GM21529 (cell line): ENCODE measurements around the gene LRRC75B.
"Not testable (repeated sequence)": the region's sequence is repeated elsewhere in the genome, so short reads cannot be mapped to it uniquely, and the experiment has no call there.

Experiments used
- ATAC-seq: cut with Tn5 transposase; IDR thresholded peaks from one replicate; pipeline ENCODE4 v1.9.1; 2021; ENCODE audit not compliant: unreplicated experiment

The LRRC75B gene

DNA sequence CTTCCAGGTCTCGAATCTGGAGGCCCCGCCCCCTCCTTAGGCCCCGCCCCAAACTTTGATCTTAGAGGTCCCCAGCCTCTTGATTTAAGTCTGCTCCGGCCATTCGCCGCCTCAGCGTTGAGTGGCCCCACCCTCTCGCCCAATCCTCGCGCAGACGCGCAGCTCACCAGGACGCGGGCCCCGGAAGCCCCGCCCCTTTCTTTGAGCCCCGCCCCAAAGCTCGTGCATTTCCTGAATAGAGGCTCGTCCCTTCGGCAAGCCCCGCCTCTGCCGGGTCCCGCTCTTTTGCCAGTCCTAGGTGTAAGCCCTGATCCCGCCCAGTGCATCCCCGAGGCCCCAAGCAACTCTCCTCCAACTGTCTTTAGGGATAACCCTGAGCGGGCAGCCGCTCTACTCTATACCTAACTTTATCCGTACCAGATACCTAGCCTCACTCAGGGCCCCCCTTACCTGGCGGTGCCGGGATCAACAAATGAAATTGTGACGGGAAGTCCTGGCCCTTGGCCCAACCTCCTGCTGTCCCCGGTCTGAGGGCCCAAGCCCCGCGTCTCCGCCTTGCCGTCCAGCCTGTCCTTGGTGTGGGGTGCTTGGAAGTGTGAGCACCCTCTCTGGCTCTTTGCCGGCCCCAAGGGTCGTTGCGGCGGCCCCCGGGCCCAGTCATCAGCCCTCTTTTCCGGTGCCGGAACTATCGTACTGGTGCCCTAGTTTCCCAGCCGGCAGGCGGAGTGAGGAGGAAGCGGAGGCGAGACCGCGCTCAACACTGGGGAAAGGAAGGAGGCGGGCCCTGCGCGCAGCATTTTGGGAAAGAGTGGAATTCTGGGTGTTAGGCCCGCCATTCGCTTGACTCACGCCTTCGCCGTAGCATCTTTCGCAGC is 37.5 kb downstream of the LRRC75B start, which contains the start of gene SNRPD3:
Gene SNRPD3, plus strand, starts transcription at position 835 of the 875 bp plus-strand sequence. CDS start 1,676 bp downstream, outside the sequence.
- ATAC-seq: peak; percentile 77

DNA sequence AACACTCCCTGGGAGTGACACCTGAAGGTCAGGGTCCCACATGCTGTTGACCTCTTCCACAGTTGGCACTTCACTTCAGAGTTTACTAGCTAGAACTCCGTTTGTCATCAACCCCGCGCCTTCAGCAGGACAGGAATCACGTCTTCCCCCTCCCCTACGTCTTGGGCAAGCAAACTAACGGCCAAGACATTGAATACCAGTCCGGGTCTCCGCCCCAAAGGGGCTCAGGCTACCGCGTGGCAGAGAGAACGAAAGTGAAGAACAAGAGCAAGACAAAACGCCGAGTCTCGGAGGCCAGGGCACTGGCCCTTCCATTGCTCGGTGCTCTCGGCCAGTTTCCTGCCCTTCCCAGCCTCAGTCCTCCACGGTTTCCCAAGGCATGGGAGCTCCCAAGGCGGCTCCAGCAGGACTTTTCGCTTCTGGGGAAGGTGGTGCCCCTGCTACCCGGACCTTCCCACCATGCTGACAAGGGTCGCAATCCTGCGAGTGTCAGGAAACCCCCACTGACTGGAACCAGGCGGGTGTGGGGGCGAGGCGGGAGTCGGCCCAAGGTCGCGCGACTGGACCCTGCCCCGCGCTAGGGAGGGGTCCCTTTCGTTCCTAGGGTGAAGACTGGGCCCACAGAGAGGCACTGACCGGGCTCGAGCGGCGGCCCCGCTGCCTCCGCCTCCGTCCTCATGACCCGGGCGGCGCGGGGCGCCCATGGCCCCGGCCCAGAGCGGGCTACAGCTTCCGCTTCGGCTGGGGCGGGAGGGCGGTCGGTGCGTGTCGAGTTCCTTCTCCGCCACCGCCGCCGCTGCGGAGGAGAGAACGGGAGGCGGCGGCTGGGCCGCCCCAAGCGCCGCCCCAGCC is 38.3 kb downstream of the LRRC75B start, which contains the start of gene GUCD1:
Gene GUCD1, minus strand, starts transcription at position 826 of the 852 bp plus-strand sequence. Its CDS starts 147 bp downstream, at position 679.
- peak; percentile 6 for ATAC-seq

- ATAC-seq: no peak
Measured at GRCh38 chr22:24553597-24554312, 39.1 kb downstream of the LRRC75B start.

GRCh38 chr22:24552503-24553286 is 40.2 kb downstream of the LRRC75B start:
- not testable (repeated sequence) for ATAC-seq

GRCh38 chr22:24550902-24551435 is 41.9 kb downstream of the LRRC75B start:
- no peak for ATAC-seq

DNA sequence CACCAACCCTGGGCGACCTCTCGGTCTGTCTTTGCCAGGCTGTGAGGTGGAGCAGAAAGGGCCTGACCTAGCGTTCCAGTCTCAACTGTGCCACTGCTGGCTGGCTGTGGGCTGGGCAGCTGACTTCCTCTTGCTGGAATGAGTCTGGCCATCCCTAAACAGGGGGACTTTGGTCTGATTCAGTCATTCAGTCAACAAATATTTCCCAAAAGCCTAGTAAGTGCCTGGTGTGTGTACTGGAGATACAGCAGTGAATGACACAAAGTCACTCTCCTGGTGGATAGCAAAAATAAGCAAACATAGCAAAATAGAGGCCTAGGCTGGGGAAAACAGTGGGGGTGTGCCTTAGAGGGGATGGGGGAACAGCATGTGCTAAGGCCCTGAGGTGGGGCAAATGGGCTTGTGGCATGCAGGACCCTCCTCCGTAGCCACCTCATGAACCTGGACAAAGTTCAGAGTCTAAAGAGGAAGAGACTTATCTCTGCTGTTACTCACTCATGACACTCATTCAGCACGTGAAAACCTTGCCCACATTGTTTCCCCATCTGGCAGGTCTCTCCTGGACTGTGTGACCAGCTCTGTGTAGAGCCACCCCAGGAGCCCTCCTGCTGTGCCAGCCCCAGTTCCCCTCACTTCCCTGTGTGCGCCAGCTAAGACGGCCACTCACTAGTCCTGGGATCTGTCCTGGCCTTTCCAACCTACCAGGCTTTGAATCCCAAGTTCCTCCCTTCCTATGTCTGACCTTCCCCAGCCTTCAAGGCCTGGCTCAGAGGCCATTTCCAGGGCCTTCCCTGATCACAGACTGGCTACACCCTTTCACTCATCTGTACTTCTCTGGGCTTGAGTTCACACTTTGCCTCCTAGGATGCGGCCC is 42.6 kb downstream of the LRRC75B start:
- ATAC-seq: no peak

DNA sequence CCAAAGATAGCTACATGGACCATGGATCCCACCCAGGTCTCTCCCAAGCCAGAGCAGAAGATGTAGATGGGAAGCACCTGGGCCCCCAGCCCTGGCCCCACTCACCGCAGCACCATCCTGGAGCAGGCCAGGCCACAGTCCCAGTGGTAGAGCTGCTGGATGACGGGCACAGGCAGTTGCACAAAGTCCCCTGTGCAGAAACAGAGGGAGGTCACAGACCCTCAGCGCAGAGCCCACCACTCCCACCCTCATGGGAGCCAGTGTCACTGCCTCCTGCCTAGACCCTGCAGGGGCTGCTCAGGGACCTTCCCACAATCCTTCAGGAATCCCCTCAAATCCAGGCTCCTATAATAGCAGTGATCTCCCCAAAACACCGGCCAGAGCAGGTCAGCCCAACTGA is 44.1 kb downstream of the LRRC75B start:
- no peak for ATAC-seq

- ATAC-seq: no peak
Measured at GRCh38 chr22:24543679-24544243, 49.1 kb downstream of the LRRC75B start.

- ATAC-seq: no peak
Measured at GRCh38 chr22:24543185-24543601, 49.7 kb downstream of the LRRC75B start.

DNA sequence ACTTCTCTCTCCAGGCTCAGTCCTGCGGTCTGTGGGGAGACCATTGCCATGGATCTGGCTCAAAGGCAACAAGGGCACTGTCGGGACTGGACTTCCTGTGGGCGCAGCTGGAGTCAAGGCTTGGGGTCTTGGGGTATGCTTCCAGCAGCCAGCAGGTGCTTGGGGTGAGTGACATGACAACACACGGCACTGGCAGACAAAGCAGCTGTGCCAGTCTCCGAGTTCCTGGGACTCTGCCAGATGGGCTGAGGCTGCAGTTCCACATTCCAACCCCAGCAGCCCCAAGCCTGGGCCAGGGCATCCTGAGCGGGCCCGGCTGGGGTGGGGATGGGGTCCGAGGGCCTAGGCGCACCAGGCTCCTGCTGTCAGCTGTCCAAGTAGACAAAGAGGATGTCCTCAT is 50.2 kb downstream of the LRRC75B start:
- ATAC-seq: no peak

DNA sequence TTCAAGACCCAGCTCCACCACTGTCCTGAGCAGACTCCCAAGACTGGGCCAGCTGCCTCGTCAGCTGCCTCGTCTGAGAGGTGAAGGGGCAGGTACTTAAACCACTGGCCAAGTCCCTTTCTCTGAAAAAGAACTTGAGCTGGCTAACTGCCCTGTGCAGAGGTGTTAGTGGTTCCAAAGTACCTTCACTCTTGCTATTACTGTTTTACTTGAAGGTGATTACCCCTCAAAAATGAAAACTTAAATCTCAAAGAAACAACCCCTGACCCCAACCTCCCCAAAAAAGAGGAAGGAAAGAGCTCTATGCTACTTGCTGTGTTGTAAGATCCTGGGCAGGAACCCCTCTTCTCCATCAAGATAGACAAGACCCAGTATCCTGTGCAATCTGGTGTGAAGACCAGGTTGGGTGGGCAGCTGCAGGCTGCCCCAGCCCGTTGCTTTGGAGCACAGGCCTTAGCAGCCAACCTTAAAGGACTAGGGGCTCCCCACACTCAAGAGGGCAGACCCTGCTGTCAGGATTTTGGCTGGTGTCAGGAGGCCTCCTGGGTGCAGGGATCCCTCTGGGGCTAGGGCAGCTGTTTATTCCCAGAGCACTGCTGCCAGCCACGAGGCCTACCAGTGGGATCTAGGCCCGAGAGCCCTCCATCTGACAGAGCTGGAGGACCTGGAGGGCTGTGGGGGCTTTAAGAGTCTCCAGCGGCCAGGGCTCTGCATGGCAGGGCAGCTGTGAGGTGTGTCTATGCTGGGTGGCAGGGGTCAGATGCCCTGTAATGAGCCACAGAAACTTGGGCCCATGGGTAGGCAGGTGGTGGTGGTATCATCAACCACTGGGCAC is 51.0 kb downstream of the LRRC75B start:
- ATAC-seq: no peak

GRCh38 chr22:24540470-24540869 is 52.4 kb downstream of the LRRC75B start:
- no peak for ATAC-seq

DNA sequence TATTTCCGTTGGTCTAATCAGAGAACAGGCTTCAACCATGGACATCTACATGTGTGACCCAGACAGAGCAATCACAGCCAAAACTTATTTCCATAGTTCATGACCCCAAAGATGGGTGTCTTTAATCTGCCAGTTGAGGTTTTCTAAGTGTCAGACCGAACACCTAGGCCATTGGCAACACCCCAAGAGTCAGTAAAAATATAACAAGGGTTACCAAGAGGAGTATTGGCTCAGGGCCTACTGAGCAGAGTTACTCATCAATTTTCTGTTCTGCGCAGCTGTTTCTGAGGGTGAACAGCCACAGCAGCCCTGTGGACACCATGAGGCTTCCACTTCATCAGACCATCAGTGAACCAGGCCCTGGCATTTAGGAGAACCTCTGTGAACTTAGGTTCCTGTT is 56.8 kb downstream of the LRRC75B start:
- no peak for ATAC-seq
